SK-N-SH (cell line): ENCODE measurements around the gene LRRFIP2. TPM values are rescaled to one million over a fixed set of nuclear protein-coding genes. Genes with fewer than 3 reads are reported as not detected.

Experiments
- CTCF ChIA-PET: fragments of 300-600, 350-600 bp; formaldehyde crosslinking; extraction: SDS; loops from one replicate; lab custom pipeline; 2021; lab: Yijun Ruan, JAX
- POLR2A ChIA-PET: fragments of 350-600 bp; sonication (Branson Sonifier 250); formaldehyde crosslinking; extraction: SDS; loops from one replicate; lab custom pipeline; 2020; ENCODE audit warnings: antibody characterized with exemption, inconsistent platforms; lab: Yijun Ruan, JAX
- DNase-seq: peaks from one replicate; pipeline ENCODE4 v3.0.0; 2012
- H2AFZ ChIP-seq: fragments of 200-600 bp; sonication (generic); 2 replicates; pipeline ENCODE4 v1.8.1; 2016; ENCODE audit warnings: antibody characterized with exemption, mild to moderate bottlenecking, low read depth
- H3F3A ChIP-seq: fragments of 200-600 bp; sonication (generic); replicated peaks from 2 replicates; pipeline ENCODE3; 2016; ENCODE audit warnings: antibody characterized with exemption, mild to moderate bottlenecking; ENCODE audit not compliant: insufficient read depth
- H3K27ac ChIP-seq, 2 experiments: fragments of 200-500 bp in 1 of 2; fragments of 200-600 bp in 1 of 2; sonication (Bioruptor generic) in 1 of 2; sonication (generic), shearing (Covaris generic) in 1 of 2; 2 replicates each; pipeline versions ENCODE4 v1.5.1 to v1.6.1; 2014 to 2016; ENCODE audit warnings: low read depth in 2 of 2, inconsistent platforms in 1 of 2, low read length in 1 of 2, mild to moderate bottlenecking in 1 of 2, mixed read lengths in 1 of 2
- H3K27me3 ChIP-seq: fragments of 200-600 bp; sonication (generic), shearing (Covaris generic); 2 replicates; pipeline ENCODE4 v1.6.1; 2016; ENCODE audit warnings: mixed run types; ENCODE audit not compliant: insufficient read depth
- H3K36me3 ChIP-seq, 2 experiments: fragments of 200-500 bp in 1 of 2; fragments of 200-600 bp in 1 of 2; sonication (Bioruptor generic) in 1 of 2; sonication (generic) in 1 of 2; replicated peaks in 1 of 2; 2 replicates each; pipeline versions ENCODE3 to v1.5.1; 2014 to 2016; ENCODE audit warnings: low read length in 1 of 2, mild to moderate bottlenecking in 1 of 2; ENCODE audit not compliant: insufficient read depth in 2 of 2, control insufficient read depth in 1 of 2
- H3K4me1 ChIP-seq, 2 experiments: fragments of 200-500 bp in 1 of 2; fragments of 200-600 bp in 1 of 2; sonication (Bioruptor generic) in 1 of 2; sonication (generic), shearing (Covaris generic) in 1 of 2; 2 replicates each; pipeline versions ENCODE4 v1.5.1 to v1.6.1; 2014 to 2016; ENCODE audit warnings: low read depth in 1 of 2, low read length in 1 of 2, mixed run types in 1 of 2; ENCODE audit not compliant: insufficient read depth in 2 of 2, control insufficient read depth in 1 of 2
- H3K4me2 ChIP-seq: fragments of 200-600 bp; sonication (generic), shearing (Covaris generic); 2 replicates; pipeline ENCODE4 v1.6.1; 2017; ENCODE audit warnings: mixed run types
- H3K4me3 ChIP-seq, 2 experiments: fragments of 200-500 bp in 1 of 2; fragments of 200-600 bp in 1 of 2; sonication (Bioruptor generic) in 1 of 2; sonication (generic), shearing (Covaris generic) in 1 of 2; 2 replicates each; pipeline versions ENCODE4 v1.5.1 to v1.8.1; 2014 to 2016; ENCODE audit warnings: low read depth in 2 of 2, inconsistent platforms in 1 of 2, low read length in 1 of 2, mild to moderate bottlenecking in 1 of 2, mixed read lengths in 1 of 2, moderate library complexity in 1 of 2
- H3K79me2 ChIP-seq: fragments of 200-600 bp; sonication (generic); 2 replicates; pipeline ENCODE4 v1.8.1; 2017; ENCODE audit warnings: mild to moderate bottlenecking; ENCODE audit not compliant: insufficient read depth
- H3K9ac ChIP-seq: fragments of 200-600 bp; sonication (generic); 2 replicates; pipeline ENCODE4 v1.6.1; 2017; ENCODE audit warnings: mixed run types
- H3K9me2 ChIP-seq: fragments of 200-600 bp; sonication (generic); 2 replicates; pipeline ENCODE4 v1.6.1; 2017; ENCODE audit warnings: mixed run types
- H3K9me3 ChIP-seq: fragments of 200-600 bp; sonication (generic); 2 replicates; pipeline ENCODE4 v1.6.1; 2017; ENCODE audit warnings: mixed run types, mild to moderate bottlenecking, moderate library complexity
- H4K20me1 ChIP-seq: fragments of 200-600 bp; sonication (generic); 2 replicates; pipeline ENCODE4 v1.6.1; 2017; ENCODE audit warnings: mild to moderate bottlenecking, mixed run types; ENCODE audit not compliant: insufficient read depth
- CTCF ChIP-seq: fragments of 200-600 bp; sonication (generic); IDR thresholded peaks from 2 replicates; pipeline ENCODE4 v1.6.1; 2017; ENCODE audit warnings: antibody characterized with exemption, mild to moderate bottlenecking, moderate library complexity
- ELF1 ChIP-seq: IDR thresholded peaks from 2 replicates; pipeline ENCODE4 v1.4.0; 2012
- EP300 ChIP-seq, 2 experiments: IDR thresholded peaks; 2 replicates each; pipeline versions ENCODE4 v1.4.0 to v1.6.1; 2012; ENCODE audit warnings: borderline replicate concordance in 1 of 2, low read depth in 1 of 2, low read length in 1 of 2
- FOSL2 ChIP-seq: IDR thresholded peaks from 2 replicates; pipeline ENCODE4 v1.4.0; 2012; ENCODE audit warnings: low read depth, mild to moderate bottlenecking, moderate library complexity, borderline replicate concordance
- FOXM1 ChIP-seq: IDR thresholded peaks from 2 replicates; pipeline ENCODE4 v1.4.0; 2012; ENCODE audit warnings: low read depth, mild to moderate bottlenecking
- GABPA ChIP-seq: IDR thresholded peaks from 2 replicates; pipeline ENCODE4 v1.4.0; 2012; ENCODE audit warnings: low read depth, mild to moderate bottlenecking
- IRF3 ChIP-seq: fragments of 150-350 bp; IDR thresholded peaks from 2 replicates; pipeline ENCODE4 v1.6.1; 2016; ENCODE audit warnings: mild to moderate bottlenecking, low read depth, low read length
- JUND ChIP-seq: IDR thresholded peaks from 2 replicates; pipeline ENCODE4 v1.4.0; 2012
- MAX ChIP-seq: IDR thresholded peaks from 2 replicates; pipeline ENCODE4 v1.4.0; 2012; ENCODE audit warnings: low read depth
- NFIC ChIP-seq: IDR thresholded peaks from 2 replicates; pipeline ENCODE4 v1.4.0; 2012; ENCODE audit warnings: borderline replicate concordance
- PBX3 ChIP-seq: IDR thresholded peaks from 2 replicates; pipeline ENCODE4; 2012
- POLR2AphosphoS5 ChIP-seq: IDR thresholded peaks from 2 replicates; pipeline ENCODE4 v1.6.1; 2012; ENCODE audit warnings: low read depth, low read length
- RCOR1 ChIP-seq: fragments of 150-350 bp; IDR thresholded peaks from 2 replicates; pipeline ENCODE4 v1.6.1; 2017; ENCODE audit warnings: antibody characterized with exemption, low read length
- REST ChIP-seq: IDR thresholded peaks from 2 replicates; pipeline ENCODE4 v1.6.1; 2012; ENCODE audit warnings: mild to moderate bottlenecking, low read depth, low read length, moderate library complexity
- RFX5 ChIP-seq: IDR thresholded peaks from 2 replicates; pipeline ENCODE4 v1.6.1; 2012; ENCODE audit warnings: mild to moderate bottlenecking, improper control_type of control experiment, low read length
- TAF1 ChIP-seq: IDR thresholded peaks from 2 replicates; pipeline ENCODE4 v1.6.1; 2012; ENCODE audit warnings: low read depth, mild to moderate bottlenecking, low read length, moderate library complexity, borderline replicate concordance
- ZBTB33 ChIP-seq: IDR thresholded peaks from 2 replicates; pipeline ENCODE4 v1.4.0; 2012; ENCODE audit warnings: low read depth, borderline replicate concordance
- WGBS: methylation state at CpG from one replicate; pipeline ENCODE4 v1.1.6; 2017; ENCODE audit warnings: low lambda C conversion rate; 5-methylcytosine and 5-hydroxymethylcytosine counted together
- polyA plus RNA-seq, 3 experiments: library from polyadenylated mRNA; depleted of rRNA; stranded (reverse); fragments of >200 nt; gene quantifications; 2 replicates each; pipeline ENCODE4 v1.2.3, GENCODE V29; 2012

LRRFIP2 gene
- polyA plus RNA-seq, 1 of the 3 experiments (the other 2 are of a cell fraction): 27.2 TPM

- DNase-seq: no peak
- Histone ChIP-seq H3K36me3 (peaks cover 24 to 39% of the 10 kb centered on the region in 2 experiments), H3K9me3 (no peaks in the 10 kb centered on the region), H4K20me1 (no peaks in the 10 kb centered on the region), H3K4me2 (no peak overlapping the region), H3K4me3 (no peak overlapping the region)
- 100% methylated on average over 1 of the region's 1 CpG for WGBS
- TF ChIP-seq FOXM1: no peak
- no peak for TF ChIP-seq RFX5
- TF ChIP-seq RCOR1: no peak
- TF ChIP-seq GABPA: no peak
- no peak for TF ChIP-seq POLR2AphosphoS5
- no peak for TF ChIP-seq ZBTB33
- TF ChIP-seq, all 33 proteins: peak for 0
- Histone ChIP-seq H3K27me3 (no peaks in the 10 kb centered on the region), H3K9me2 (no peaks in the 10 kb centered on the region; the same call in 1 of the 2 replicates), H3K4me1 (peaks cover 0 to 27% of the 10 kb centered on the region in 2 experiments; a peak in 3 of 4 replicates), H3K27ac (no peak overlapping the region), H3F3A (peaks cover 35% of the 10 kb centered on the region), H3K79me2 (peaks cover 20% of the 10 kb centered on the region), H3K9ac (no peak overlapping the region), H2AFZ (no peak overlapping the region)
- ChIA-PET POLR2A (no interaction called here), CTCF (no interaction called here)
Measured at GRCh38 chr3:37075955-37076354, 98.4 kb downstream of the LRRFIP2 start.

- no peaks in the 10 kb centered on the region for H3K9me3 ChIP-seq
- peak overlapping the region; percentile 77; a peak in 3 of 4 replicates for H3K27ac ChIP-seq
- H3K4me2 ChIP-seq: peak overlapping the region; percentile 54; the same call in 1 of the 2 replicates
- H3K4me1 ChIP-seq: peaks cover 0 to 27% of the 10 kb centered on the region in 2 experiments; a peak in 3 of 4 replicates
- no peak overlapping the region for H3K4me3 ChIP-seq
- H3K27me3 ChIP-seq: no peaks in the 10 kb centered on the region
- peaks cover 20% of the 10 kb centered on the region for H3K79me2 ChIP-seq
- no peaks in the 10 kb centered on the region for H4K20me1 ChIP-seq
- peak overlapping the region; percentile 21; the same call in 1 of the 2 replicates for H3K9ac ChIP-seq
- H3K9me2 ChIP-seq: no peaks in the 10 kb centered on the region; the same call in 1 of the 2 replicates
- ChIA-PET CTCF (no interaction called here), POLR2A (no interaction called here)
- peaks cover 18 to 36% of the 10 kb centered on the region in 2 experiments for H3K36me3 ChIP-seq
- peaks cover 35% of the 10 kb centered on the region for H3F3A ChIP-seq
- 24% methylated on average over 3 of the region's 3 CpGs for WGBS
- H2AFZ ChIP-seq: no peak overlapping the region
- DNase-seq: no peak
- TF ChIP-seq FOXM1: no peak
- TF ChIP-seq FOSL2: peak; percentile 78; the same call in 1 of the 2 replicates
- TF ChIP-seq PBX3: peak; percentile 40
- no peak for TF ChIP-seq IRF3
- TF ChIP-seq CTCF: no peak
- TF ChIP-seq JUND: peak; percentile 79
- peak; percentile 43; the same call in 1 of the 2 replicates for TF ChIP-seq POLR2AphosphoS5
- TF ChIP-seq NFIC: peak; percentile 78
- no peak for TF ChIP-seq ELF1
- TF ChIP-seq REST: no peak
- 0 out of 4 replicates have a peak, but pooled peaks of 1 of the 2 experiments have one; percentile 44 for TF ChIP-seq EP300 (IDR thresholded peaks at IDR 0.05; ENCODE audit: borderline replicate concordance in 1 of 2, low read depth in 1 of 2, low read length in 1 of 2)
- no peak for TF ChIP-seq TAF1
- TF ChIP-seq MAX: peak; percentile 71
Measured at GRCh38 chr3:37074178-37074577, 100.2 kb downstream of the LRRFIP2 start.
